Stimulated activated naive CD4-positive, alpha-beta T cell (primary cell): ENCODE data around the gene FAM171A1.

Source experiments
- DNase-seq, 6 experiments: peaks; one replicate each; lab custom pipeline; 2025; lab: John Stamatoyannopoulos, UW

The FAM171A1 gene

DNA sequence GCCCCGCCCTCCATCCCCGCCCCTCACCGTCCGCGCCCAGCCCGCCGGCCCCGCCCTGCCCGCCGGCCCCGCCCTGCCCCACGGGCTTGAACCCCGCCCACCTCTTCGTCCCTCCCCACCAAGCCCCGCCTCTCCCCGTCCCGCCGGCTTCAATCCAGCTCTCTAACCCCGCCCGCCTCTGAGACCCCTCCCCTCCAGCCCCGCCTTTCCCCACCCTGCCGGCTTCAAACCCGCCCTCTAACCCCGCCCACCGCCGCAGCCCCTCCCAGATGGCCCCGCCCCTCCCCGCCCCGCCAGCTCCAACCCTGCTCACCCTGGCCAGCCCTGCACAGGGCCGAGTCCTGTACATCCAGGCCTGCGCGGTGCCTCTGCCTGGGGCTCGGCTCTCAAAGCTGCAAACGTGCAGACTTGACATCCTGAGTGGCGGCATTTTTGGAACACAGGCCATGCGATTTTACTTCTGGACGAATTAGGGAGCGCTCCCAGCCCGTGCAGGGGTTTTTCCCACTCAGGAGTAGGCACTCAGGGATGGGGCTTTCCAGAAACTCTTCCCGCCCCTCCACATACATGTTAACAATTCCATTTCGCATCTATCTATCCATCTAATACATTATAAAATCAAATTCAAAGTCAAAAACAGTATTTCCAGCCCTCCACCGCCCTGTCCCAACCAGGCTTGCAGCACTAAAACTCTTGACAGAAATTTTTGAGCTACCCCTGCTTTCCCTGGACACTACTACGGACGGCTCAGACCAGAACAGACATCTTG, 202.1 kb downstream of the FAM171A1 start:
- DNase-seq, result peak; percentile 93 to 99 (median 97)

DNA sequence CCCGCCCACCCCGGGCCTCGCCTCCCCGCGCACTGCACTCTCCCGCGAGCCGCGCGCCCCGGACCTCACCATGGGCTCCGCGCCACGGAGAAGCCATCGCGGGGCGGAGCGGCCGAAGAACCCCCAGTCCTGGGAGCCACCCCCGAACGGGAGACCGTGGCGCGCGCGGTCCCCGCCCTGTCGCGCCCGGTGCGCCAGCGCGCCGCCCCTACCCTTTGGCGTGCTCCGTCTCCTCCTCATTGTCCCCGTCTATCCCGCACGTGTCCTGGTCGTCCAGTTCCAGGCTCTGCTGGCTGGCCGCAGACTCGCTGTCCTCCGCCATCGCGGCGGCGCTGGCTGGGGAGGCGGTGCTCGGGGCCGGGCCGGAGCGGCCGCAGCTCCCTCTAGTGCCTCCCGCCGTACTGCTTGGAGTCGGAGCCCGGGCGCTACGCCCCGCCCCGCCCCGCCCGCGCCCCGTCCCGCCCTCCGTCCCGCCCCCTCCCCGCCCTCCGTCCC, 202.8 kb downstream of the FAM171A1 start, which contains the start of gene NMT2:
TSS of gene NMT2 (minus strand) at position 403 of the 495 bp plus-strand sequence. CDS start at position 322, 81 bp downstream.
- no peak for DNase-seq

DNA sequence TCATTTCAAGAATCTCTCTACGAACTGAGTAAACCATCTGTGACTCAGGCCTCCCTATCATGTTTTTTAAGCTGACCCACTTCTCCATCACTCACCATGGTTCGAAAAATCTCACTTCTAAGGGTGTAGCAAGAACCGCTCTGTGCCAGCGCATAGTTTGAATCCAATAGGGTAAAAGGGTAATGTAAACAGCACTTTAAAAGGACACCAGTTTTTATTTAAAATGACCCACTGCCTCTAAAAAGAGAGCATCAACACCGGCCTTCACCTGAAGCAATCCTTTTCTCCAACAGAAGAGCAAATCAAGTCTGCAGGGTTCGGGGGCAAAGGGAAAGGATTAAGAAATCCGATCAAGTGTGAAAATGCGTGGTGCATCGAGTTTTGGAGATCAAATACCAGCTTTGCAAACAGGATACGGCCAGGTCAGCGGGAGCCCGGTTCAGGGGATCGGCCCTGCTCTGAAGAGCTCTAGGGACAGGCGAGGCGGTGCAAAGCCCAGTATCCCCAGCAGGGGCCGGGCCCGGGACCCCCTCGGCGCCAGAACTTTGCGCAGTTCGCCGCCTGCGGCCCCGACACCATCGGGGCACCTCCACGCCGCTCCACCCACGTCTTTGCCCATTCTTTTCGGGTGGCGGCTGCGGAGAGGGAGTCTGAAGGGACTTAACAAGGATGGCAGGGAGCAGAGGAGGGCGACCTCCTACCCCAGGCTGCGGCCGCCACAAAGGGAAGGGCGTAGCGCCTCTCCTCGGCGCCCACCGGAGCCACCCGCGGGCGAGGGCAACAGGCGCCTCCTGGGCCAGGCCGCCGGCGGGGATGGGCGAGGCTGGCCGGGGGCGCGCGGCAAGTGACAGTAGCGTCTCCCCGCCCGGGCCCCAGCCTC, 203.4 kb downstream of the FAM171A1 start:
- peak; percentile 22 to 76 (median 55) for DNase-seq

DNA sequence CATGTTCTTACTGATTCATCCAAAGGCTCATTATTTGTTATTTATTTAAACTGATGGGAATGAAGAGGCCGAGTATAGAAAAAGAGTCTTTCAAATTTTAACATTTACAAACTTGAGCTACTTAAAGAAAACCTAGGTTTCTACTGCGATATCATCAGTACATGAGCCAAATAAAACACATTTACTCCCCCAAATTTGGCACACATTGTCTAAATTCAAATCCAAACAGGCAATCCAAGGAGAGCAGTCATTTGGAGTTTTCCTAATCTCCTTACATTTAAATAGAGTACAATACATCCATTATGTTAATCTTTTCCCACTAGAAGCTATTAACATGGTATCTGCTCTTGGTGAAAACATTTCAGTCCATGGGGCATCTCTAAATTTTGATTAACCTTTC, 204.8 kb downstream of the FAM171A1 start:
- DNase-seq, result no peak

DNA sequence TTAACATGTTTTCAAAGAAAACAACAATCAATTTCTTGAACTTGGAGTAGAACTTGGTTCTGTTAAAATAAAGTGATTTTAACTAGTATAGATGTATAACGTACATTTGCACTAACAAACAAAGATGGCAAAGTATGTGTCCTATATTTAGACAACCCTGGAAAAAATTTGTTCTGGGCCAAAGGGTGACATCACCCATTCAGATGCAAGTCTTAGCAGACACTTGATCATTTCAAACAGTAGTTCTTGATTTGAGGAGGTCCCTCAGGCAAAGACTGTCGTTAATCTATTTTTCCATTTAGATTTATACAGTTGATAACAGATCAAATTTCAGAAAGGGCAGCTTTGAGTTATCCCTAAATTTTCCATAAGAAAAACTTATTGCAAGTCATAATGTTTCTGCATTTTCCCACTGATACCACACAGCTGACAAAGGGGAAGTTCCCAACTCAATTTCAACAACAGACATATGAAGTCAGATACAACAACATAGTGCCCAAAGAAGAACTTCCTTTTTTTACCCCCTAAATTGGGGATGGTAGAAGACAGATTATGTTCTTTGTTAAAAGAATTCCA, 207.7 kb downstream of the FAM171A1 start:
- no peak for DNase-seq
